Measurements from ENCODE around the gene DSTYK.
"Not testable (repeated sequence)": the region's sequence is repeated elsewhere in the genome, so short reads cannot be mapped to it uniquely, and the experiment has no call there.

DSTYK gene

DNA sequence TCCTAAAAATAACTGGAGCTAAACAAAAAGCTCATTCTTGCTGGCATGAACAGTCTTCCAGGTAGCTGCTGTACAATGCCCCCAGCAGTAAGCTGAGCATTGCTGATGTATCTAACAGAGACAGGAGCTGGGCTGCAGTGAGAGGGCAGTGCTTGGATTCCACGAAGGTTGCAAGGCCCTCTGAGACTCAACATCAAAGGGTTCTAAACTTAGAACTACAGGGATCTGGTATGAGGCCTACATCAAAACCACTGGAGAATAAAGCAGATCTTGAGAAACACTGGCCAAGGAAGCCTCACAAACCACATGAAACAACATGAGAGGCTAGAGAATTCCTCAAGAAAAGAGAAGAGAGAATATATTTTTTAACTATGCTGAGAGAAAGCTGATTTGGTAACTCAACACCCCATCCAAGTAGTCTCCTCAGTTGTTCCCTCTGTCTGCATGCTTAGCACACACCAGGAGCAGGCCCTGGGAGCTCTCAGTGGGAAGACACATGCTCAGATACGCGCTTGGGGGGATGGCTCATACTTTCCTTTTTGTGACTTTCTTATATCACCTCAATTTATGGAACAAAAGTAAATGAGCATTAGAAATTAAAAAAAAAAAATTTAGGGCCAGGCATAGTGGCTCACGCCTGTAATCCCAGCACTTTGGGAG is 27.7 kb downstream of the DSTYK start:
- H3K27me3 ChIP-seq (ENCODE audit: control insufficient read depth, insufficient read depth, low read length) = no peaks in the 10 kb centered on the region
- H3K36me3 ChIP-seq (ENCODE audit: control insufficient read depth, low read depth, low read length) = peaks cover 11% of the 10 kb centered on the region
- H3K9me3 ChIP-seq (ENCODE audit: control insufficient read depth, low read depth, low read length) = no peaks in the 10 kb centered on the region
- peaks cover 19% of the 10 kb centered on the region for H3K4me1 ChIP-seq (ENCODE audit: control insufficient read depth, low read depth, low read length)
- no peak overlapping the region for H3K27ac ChIP-seq (ENCODE audit: low read length)
- H3K9ac ChIP-seq (ENCODE audit: low read length) = no peak overlapping the region
- no peak overlapping the region for H3K4me3 ChIP-seq (ENCODE audit: low read length)

- Histone ChIP-seq H3K9ac (ENCODE audit: low read length) (no peak overlapping the region), H3K27me3 (ENCODE audit: control insufficient read depth, insufficient read depth, low read length) (no peaks in the 10 kb centered on the region), H3K9me3 (ENCODE audit: control insufficient read depth, low read depth, low read length) (no peaks in the 10 kb centered on the region), H3K36me3 (ENCODE audit: control insufficient read depth, low read depth, low read length) (peaks cover 11% of the 10 kb centered on the region), H3K27ac (ENCODE audit: low read length) (no peak overlapping the region), H3K4me1 (ENCODE audit: control insufficient read depth, low read depth, low read length) (peaks cover 10% of the 10 kb centered on the region), H3K4me3 (ENCODE audit: low read length) (no peak overlapping the region)
Observed at GRCh38 chr1:205182930-205183329, 28.6 kb downstream of the DSTYK start.

DNA sequence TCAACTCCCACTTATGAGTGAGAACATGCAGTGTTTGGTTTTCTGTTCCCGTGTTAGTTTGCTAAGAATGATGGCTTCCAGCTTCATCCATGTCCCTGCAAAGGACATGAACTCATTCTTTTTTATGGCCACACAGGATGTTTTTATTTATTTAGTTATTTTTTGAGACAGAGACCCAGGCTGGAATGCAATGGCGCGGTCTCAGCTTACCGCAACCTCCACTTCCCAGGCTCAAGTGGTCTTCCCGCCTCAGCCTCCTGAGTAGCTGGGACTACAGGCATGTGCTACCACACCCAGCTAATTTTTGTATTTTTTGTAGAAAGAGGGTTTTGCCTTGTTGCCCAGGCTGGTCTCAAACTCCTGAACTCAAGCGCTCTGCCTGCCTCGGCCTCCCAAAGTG is 31.2 kb downstream of the DSTYK start:
- not testable (repeated sequence) for H3K9ac ChIP-seq (ENCODE audit: low read length); H3K9me3 ChIP-seq (ENCODE audit: control insufficient read depth, low read depth, low read length); H3K27me3 ChIP-seq (ENCODE audit: control insufficient read depth, insufficient read depth, low read length)

GRCh38 chr1:205179842-205180241 is 31.7 kb downstream of the DSTYK start:
- H3K4me1 ChIP-seq (ENCODE audit: control insufficient read depth, low read depth, low read length) = no peaks in the 10 kb centered on the region
- no peak overlapping the region for H3K9ac ChIP-seq (ENCODE audit: low read length)
- no peaks in the 10 kb centered on the region for H3K27me3 ChIP-seq (ENCODE audit: control insufficient read depth, insufficient read depth, low read length)
- peaks cover 3% of the 10 kb centered on the region for H3K36me3 ChIP-seq (ENCODE audit: control insufficient read depth, low read depth, low read length)
- no peaks in the 10 kb centered on the region for H3K9me3 ChIP-seq (ENCODE audit: control insufficient read depth, low read depth, low read length)
- no peak overlapping the region for H3K27ac ChIP-seq (ENCODE audit: low read length)
- H3K4me3 ChIP-seq (ENCODE audit: low read length) = no peak overlapping the region

More for the DNA sequence above, 31.2 kb downstream of the DSTYK start:
- H3K27ac ChIP-seq (ENCODE audit: low read length); H3K36me3 ChIP-seq (ENCODE audit: control insufficient read depth, low read depth, low read length); H3K4me1 ChIP-seq (ENCODE audit: control insufficient read depth, low read depth, low read length); H3K4me3 ChIP-seq (ENCODE audit: low read length): not testable (repeated sequence)

- no peaks in the 10 kb centered on the region for H3K4me1 ChIP-seq (ENCODE audit: control insufficient read depth, low read depth, low read length)
- no peaks in the 10 kb centered on the region for H3K27me3 ChIP-seq (ENCODE audit: control insufficient read depth, insufficient read depth, low read length)
- no peak overlapping the region for H3K27ac ChIP-seq (ENCODE audit: low read length)
Observed at GRCh38 chr1:205172729-205173366, 38.7 kb downstream of the DSTYK start.

GRCh38 chr1:205171369-205171768 is 40.1 kb downstream of the DSTYK start:
- Histone ChIP-seq H3K27me3 (ENCODE audit: control insufficient read depth, insufficient read depth, low read length) (no peaks in the 10 kb centered on the region), H3K27ac (ENCODE audit: low read length) (no peak overlapping the region)

More at GRCh38 chr1:205172729-205173366, 38.7 kb downstream of the DSTYK start:
- Histone ChIP-seq H3K4me3 (ENCODE audit: low read length) (no peak overlapping the region), H3K9ac (ENCODE audit: low read length) (no peak overlapping the region), H3K36me3 (ENCODE audit: control insufficient read depth, low read depth, low read length) (peaks cover 4% of the 10 kb centered on the region), H3K9me3 (ENCODE audit: control insufficient read depth, low read depth, low read length) (no peaks in the 10 kb centered on the region)

DNA sequence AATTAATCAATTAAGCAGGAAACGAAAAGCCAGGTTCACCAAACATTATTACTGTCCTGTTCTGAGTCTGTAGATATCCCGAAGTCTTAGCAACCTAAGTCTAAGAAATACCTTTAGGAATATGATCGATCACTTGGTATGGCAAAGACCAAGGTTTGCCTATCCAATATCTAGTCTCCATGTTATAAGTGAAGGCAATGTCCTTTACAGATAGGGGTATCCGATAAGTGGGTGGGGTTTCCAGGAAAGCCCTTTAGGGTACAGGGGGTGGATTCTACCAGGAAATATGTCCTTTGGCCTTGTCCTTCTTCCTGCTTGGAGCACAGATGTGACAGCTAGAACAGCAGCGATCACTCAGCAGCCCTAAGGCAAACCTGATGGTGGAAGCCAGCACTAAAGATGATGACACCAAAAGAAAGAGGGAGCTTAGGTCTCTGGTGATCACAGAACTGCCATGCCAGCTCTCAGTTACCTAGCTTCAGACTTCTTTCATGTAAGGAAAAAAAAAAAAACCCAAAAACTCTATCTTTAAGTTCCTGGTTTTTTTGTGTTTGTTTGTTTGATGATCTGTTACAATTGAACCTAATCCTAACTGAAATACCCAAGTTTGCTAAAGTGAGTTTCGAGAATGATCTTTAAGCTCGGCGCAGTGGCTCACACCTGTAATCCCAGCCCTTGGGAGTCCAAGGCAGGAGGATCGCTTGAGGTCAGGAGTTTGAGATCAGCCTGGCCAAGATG is 40.8 kb downstream of the DSTYK start:
- H3K9ac ChIP-seq (ENCODE audit: low read length) = no peak overlapping the region
- peaks cover 4% of the 10 kb centered on the region for H3K36me3 ChIP-seq (ENCODE audit: control insufficient read depth, low read depth, low read length)
- no peaks in the 10 kb centered on the region for H3K4me1 ChIP-seq (ENCODE audit: control insufficient read depth, low read depth, low read length)
- no peaks in the 10 kb centered on the region for H3K9me3 ChIP-seq (ENCODE audit: control insufficient read depth, low read depth, low read length)
- H3K4me3 ChIP-seq (ENCODE audit: low read length) = no peak overlapping the region
- H3K27me3 ChIP-seq (ENCODE audit: control insufficient read depth, insufficient read depth, low read length) = no peaks in the 10 kb centered on the region
- no peak overlapping the region for H3K27ac ChIP-seq (ENCODE audit: low read length)

More at GRCh38 chr1:205171369-205171768, 40.1 kb downstream of the DSTYK start:
- Histone ChIP-seq H3K9me3 (ENCODE audit: control insufficient read depth, low read depth, low read length) (no peaks in the 10 kb centered on the region), H3K4me1 (ENCODE audit: control insufficient read depth, low read depth, low read length) (no peaks in the 10 kb centered on the region), H3K36me3 (ENCODE audit: control insufficient read depth, low read depth, low read length) (peaks cover 4% of the 10 kb centered on the region), H3K9ac (ENCODE audit: low read length) (no peak overlapping the region), H3K4me3 (ENCODE audit: low read length) (no peak overlapping the region)

DNA sequence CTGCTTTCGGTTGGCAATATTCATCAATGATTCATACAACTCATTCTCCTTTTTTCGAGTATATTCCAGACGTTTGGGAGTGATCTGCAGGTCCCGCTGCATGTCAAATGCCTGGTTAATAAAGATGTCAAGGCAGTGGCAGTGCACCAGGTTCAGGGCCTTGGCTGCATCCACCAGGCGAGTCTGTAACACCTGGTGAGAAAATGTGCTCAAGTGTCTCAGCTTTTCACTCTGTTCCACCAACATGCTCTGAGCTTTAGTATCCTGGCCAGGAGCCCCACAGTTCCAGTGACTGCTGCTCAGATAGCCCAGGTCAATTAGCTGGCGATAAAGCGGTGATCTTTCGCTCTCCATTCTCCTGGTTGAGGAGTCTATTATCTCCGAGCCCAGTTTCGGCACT is 42.3 kb downstream of the DSTYK start:
- Histone ChIP-seq H3K27ac (ENCODE audit: low read length) (no peak overlapping the region), H3K27me3 (ENCODE audit: control insufficient read depth, insufficient read depth, low read length) (no peaks in the 10 kb centered on the region), H3K36me3 (ENCODE audit: control insufficient read depth, low read depth, low read length) (peaks cover 4% of the 10 kb centered on the region), H3K9ac (ENCODE audit: low read length) (no peak overlapping the region), H3K4me1 (ENCODE audit: control insufficient read depth, low read depth, low read length) (no peaks in the 10 kb centered on the region), H3K4me3 (ENCODE audit: low read length) (no peak overlapping the region), H3K9me3 (ENCODE audit: control insufficient read depth, low read depth, low read length) (no peaks in the 10 kb centered on the region)

DNA sequence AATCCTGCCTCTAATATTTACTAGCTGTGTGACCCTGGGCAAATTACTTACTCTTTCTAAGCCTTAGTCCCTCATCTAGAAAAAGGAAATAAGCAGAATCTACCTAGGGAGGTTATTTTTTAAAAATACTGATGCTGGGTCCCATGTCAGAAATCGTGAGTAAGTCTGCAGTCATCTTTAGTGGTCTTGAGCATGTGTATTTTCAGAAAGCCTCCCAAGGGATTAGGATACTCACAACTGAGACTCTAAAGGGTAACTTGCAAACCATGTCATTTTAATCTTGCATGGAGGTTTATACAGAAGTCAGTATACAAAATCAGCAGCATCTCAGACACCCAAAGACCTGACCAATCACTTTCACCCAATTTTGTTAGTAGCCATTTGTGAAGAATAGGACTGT is 43.2 kb downstream of the DSTYK start:
- Histone ChIP-seq H3K9ac (ENCODE audit: low read length) (no peak overlapping the region), H3K36me3 (ENCODE audit: control insufficient read depth, low read depth, low read length) (peaks cover 11% of the 10 kb centered on the region)

DNA sequence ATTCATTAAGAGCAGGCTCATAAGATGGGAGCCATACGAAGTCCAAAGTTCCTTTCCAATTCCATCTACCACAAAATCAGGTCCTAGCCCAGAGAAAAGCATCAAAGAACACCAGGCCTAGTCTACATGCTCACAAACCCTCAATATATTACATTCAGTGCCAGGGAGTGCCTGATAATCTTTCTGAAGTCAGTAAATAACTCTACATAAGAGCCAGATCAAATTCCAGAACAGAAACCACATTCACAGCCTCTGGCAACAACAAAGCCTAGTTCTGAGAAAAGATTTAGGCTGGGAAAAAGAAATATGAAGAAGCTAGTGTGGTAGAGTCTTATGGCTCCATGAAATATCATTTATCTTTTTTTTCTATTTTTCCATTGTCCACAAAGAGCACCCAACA is 49.2 kb downstream of the DSTYK start:
- Histone ChIP-seq H3K9ac (ENCODE audit: low read length) (no peak overlapping the region), H3K27me3 (ENCODE audit: control insufficient read depth, insufficient read depth, low read length) (no peaks in the 10 kb centered on the region), H3K36me3 (ENCODE audit: control insufficient read depth, low read depth, low read length) (peaks cover 57% of the 10 kb centered on the region), H3K27ac (ENCODE audit: low read length) (no peak overlapping the region), H3K9me3 (ENCODE audit: control insufficient read depth, low read depth, low read length) (no peaks in the 10 kb centered on the region), H3K4me3 (ENCODE audit: low read length) (no peak overlapping the region), H3K4me1 (ENCODE audit: control insufficient read depth, low read depth, low read length) (no peaks in the 10 kb centered on the region)

More for the DNA sequence above, 43.2 kb downstream of the DSTYK start:
- Histone ChIP-seq H3K9me3 (ENCODE audit: control insufficient read depth, low read depth, low read length) (no peaks in the 10 kb centered on the region), H3K27ac (ENCODE audit: low read length) (no peak overlapping the region), H3K4me1 (ENCODE audit: control insufficient read depth, low read depth, low read length) (no peaks in the 10 kb centered on the region), H3K27me3 (ENCODE audit: control insufficient read depth, insufficient read depth, low read length) (no peaks in the 10 kb centered on the region), H3K4me3 (ENCODE audit: low read length) (no peak overlapping the region)

DNA sequence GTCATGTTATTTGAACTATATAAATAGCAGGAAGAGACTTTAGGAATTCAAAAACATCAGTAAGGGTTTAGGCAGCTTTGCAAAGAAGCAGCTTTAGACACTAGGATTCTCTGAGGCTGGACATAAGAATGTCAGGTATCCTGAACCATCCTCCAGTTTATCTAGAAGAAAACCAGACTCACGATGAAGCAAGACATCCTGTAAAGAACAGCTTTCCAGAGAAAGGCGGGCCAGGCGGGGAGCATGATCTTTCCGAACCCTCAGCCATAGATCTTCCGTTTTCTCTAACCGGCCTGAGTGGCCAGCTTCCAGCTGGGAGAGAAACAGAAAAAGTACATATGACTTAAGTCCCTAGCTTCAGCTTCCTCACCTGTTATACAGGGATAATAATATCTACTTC is 50.4 kb downstream of the DSTYK start:
- peaks cover 10% of the 10 kb centered on the region for H3K9me3 ChIP-seq (ENCODE audit: control insufficient read depth, low read depth, low read length)
- H3K9ac ChIP-seq (ENCODE audit: low read length) = no peak overlapping the region
- no peaks in the 10 kb centered on the region for H3K4me1 ChIP-seq (ENCODE audit: control insufficient read depth, low read depth, low read length)
- peaks cover 70% of the 10 kb centered on the region for H3K36me3 ChIP-seq (ENCODE audit: control insufficient read depth, low read depth, low read length)
- no peak overlapping the region for H3K4me3 ChIP-seq (ENCODE audit: low read length)
- no peaks in the 10 kb centered on the region for H3K27me3 ChIP-seq (ENCODE audit: control insufficient read depth, insufficient read depth, low read length)
- no peak overlapping the region for H3K27ac ChIP-seq (ENCODE audit: low read length)

Measured in iPS-18a (cell line).